ENCODE results near the gene MAGEB2.

MAGEB2 gene

DNA sequence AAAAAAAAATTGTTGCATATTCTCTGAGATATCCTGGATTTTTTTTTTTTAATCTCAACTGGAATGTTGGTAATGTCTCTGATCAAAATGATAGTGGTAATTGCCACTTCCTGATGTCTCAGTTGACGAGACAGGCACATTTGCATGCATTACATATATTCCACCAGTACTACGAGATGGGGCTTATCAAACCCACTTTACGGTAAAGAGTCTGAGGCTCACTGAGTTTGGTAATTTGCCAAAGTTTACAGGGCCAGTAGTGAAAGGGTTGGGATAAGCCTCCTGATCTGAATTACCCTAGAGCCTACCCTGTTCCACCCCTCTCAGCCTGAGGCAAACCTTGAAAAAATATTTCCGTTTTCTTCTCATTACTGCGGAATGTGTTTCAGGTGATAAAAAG is 5.3 kb downstream of the MAGEB2 start:
- Histone ChIP-seq H3K27ac (replicated peaks) (no peak overlapping the region), H3K27me3 (ENCODE audit: insufficient read depth, poor library complexity, severe bottlenecking) (no peaks in the 10 kb centered on the region), H3K4me3 (replicated peaks; ENCODE audit: insufficient read depth, low read length) (no peak overlapping the region)
- TF ChIP-seq POLR2AphosphoS5 (IDR thresholded peaks at IDR 0.05; ENCODE audit: low read depth) (no peak), SPI1 (IDR thresholded peaks at IDR 0.05; ENCODE audit: borderline replicate concordance, low read depth) (no peak), REST (IDR thresholded peaks at IDR 0.05; ENCODE audit: insufficient replicate concordance, low read depth) (no peak), GABPA (IDR thresholded peaks at IDR 0.05; ENCODE audit: low read depth) (no peak)
- TF ChIP-seq, protein P1, sequence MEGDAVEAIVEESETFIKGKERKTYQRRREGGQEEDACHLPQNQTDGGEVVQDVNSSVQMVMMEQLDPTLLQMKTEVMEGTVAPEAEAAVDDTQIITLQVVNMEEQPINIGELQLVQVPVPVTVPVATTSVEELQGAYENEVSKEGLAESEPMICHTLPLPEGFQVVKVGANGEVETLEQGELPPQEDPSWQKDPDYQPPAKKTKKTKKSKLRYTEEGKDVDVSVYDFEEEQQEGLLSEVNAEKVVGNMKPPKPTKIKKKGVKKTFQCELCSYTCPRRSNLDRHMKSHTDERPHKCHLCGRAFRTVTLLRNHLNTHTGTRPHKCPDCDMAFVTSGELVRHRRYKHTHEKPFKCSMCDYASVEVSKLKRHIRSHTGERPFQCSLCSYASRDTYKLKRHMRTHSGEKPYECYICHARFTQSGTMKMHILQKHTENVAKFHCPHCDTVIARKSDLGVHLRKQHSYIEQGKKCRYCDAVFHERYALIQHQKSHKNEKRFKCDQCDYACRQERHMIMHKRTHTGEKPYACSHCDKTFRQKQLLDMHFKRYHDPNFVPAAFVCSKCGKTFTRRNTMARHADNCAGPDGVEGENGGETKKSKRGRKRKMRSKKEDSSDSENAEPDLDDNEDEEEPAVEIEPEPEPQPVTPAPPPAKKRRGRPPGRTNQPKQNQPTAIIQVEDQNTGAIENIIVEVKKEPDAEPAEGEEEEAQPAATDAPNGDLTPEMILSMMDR (IDR thresholded peaks at IDR 0.05; ENCODE audit: insufficient read depth, low read length): no peak
- no peak for DNase-seq (ENCODE audit: low read depth in 1 of 2, low spot score in 1 of 2)

- Histone ChIP-seq H3K27ac (replicated peaks) (no peak overlapping the region), H3K27me3 (ENCODE audit: insufficient read depth, poor library complexity, severe bottlenecking) (no peaks in the 10 kb centered on the region), H3K4me3 (replicated peaks; ENCODE audit: insufficient read depth, low read length) (no peak overlapping the region)
- DNase-seq (ENCODE audit: low read depth in 1 of 2, low spot score in 1 of 2): no peak
- no peak for TF ChIP-seq REST (IDR thresholded peaks at IDR 0.05; ENCODE audit: insufficient replicate concordance, low read depth)
- TF ChIP-seq, protein P1 (IDR thresholded peaks at IDR 0.05; ENCODE audit: insufficient read depth, low read length): no peak
- TF ChIP-seq POLR2AphosphoS5 (IDR thresholded peaks at IDR 0.05; ENCODE audit: low read depth): no peak
- TF ChIP-seq SPI1 (IDR thresholded peaks at IDR 0.05; ENCODE audit: borderline replicate concordance, low read depth): no peak
- no peak for TF ChIP-seq GABPA (IDR thresholded peaks at IDR 0.05; ENCODE audit: low read depth)
Measured at GRCh38 chrX:30224536-30224935, 9.2 kb downstream of the MAGEB2 start.

DNA sequence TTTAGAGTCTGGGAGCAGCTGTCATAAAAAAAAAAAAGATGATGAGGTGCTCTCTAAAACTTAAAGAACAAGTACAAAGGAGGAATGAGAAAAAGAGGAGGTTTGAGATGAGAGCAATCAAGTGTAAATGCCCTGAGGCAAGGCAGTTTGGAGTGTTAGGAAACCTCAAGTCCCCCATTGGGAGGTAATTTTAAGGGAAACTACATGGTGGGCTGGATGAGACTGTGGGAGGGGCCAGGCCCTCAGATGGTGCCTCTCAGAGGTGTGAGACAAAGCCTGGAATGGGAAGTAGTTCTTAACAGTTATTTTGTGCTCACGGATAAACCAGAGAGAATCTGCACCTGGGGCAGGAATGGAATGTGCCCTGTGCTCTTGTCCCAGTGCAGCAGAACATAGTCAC is 13.2 kb downstream of the MAGEB2 start:
- no peaks in the 10 kb centered on the region for H3K27me3 ChIP-seq (ENCODE audit: insufficient read depth, poor library complexity, severe bottlenecking)
- H3K4me3 ChIP-seq (replicated peaks; ENCODE audit: insufficient read depth, low read length): no peak overlapping the region
- TF ChIP-seq REST (IDR thresholded peaks at IDR 0.05; ENCODE audit: insufficient replicate concordance, low read depth): no peak
- TF ChIP-seq, protein P1 (IDR thresholded peaks at IDR 0.05; ENCODE audit: insufficient read depth, low read length): no peak
- no peak for TF ChIP-seq SPI1 (IDR thresholded peaks at IDR 0.05; ENCODE audit: borderline replicate concordance, low read depth)
- no peak overlapping the region for H3K27ac ChIP-seq (replicated peaks)
- no peak for DNase-seq (ENCODE audit: low read depth in 1 of 2, low spot score in 1 of 2)
